Stimulated activated CD8-positive, alpha-beta memory T cell treated with anti-CD3 and anti-CD28 coated beads, Interleukin-4, amount 100 ng/mL, for 1 hour (primary cell): ENCODE data around the gene ZFHX2.

Experiments used
- DNase-seq, 2 donors: peaks; one replicate each; pipeline ENCODE4 v3.0.0-alpha.2; 2020; ENCODE audit warnings: low read depth in 2 of 2, low spot score in 1 of 2

ZFHX2 gene

DNA sequence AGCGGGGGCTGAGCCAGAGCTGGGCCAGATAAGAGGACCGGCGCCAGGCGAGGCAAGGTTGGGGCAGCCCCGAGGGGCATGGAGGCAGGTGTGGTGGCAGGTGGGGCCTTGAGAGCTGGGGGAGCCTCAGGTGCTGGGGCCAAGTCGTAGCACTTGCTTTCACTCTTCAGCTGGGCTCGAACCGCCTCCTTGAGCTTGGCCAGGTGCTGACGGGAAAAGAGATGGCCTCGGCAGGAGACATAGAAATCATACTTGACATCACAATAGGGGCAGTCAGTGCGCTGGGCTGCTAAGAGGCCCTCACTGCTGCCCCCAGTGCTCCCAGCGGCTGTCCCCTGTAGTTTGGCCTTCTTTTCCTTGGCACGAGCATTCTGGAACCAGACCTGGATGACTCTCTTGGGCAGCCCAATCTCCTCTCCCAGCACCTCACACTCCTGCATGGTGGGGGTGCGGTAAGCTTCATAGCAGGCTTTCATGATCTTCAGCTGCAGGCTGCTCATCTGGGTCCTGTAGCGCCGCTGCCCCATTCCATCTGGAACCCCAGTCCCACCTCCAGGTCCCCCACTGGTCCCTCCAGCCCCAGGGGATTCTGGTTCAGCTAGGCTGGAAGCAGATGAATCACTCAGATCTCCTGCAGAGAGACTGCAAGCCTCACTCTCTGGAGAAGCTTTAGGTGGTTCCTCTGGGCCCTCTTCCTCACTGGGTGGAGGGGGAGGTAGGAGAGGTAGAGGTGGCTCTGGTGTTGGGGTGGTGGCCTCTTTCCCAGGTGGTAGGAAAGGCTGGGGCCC is 28.1 kb downstream of the ZFHX2 start:
- no peak for DNase-seq

DNA sequence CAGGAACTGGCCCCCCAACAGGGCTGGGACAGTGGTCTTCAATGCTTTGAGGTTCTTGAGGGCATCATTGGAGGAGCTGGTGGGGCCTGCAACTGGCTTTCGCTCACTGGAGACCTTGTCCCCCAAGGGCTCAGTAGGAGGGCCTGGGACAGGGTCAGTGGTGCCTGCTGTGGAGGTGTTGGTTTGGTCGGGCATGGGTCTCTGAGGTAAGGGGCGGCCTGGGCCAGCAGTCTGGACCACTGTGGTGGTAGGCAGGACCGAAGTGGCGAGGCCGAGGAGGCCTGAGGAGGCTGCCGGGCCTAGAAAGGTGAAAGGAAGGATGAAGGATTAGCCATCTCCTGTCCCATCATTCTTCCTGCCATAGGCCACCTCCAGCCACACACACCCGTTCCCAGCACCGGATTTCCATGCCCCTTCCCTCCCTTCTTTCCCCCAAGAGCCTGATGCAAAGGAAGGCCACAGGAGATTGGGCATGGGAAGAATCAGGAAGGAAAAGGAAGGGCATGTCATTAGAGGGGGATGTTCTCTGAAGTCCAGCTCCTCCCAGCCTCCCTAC is 28.8 kb downstream of the ZFHX2 start:
- DNase-seq, result no peak

DNA sequence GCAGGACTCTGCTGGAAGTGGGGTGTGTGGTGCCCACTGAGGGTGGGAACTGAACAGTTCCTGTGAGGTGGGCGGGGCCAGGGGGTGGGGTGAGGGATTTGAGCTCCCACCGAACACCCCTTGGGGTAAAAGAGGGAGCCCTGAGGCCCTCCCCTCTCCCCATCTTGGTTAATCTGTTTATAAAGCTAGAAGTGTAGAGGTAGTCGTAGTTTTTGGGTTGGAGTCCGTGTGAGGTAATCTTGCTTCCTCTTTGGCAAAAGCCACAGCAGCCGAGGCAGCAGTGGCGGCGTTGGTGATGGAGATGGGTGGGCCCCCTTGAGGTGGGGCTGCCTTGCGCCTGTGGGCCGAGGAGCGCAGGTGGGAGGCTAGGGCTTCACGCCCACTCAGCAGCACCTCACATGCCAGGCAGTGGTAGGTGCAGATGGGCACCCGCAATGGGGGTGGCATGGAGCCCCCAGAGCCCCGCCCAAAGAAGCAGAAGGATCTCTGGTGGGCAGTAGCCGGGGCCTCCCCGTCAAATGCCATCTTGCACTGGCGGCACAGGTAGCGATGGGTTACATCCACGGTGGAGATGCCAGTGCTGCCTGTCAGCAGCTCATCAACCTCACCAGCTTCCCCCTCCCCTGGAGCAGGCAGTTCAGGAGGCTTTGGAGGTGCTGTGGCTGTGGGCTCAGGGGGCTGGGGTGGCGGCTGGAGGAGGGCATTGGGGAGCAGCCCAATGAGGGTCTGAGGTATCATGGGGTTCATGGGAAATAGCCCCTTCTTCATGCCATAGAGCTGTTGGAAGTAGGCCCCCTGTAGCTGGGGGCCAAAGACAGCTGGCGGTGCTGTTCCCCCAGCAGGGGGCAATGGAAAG is 29.6 kb downstream of the ZFHX2 start:
- DNase-seq, result no peak

DNA sequence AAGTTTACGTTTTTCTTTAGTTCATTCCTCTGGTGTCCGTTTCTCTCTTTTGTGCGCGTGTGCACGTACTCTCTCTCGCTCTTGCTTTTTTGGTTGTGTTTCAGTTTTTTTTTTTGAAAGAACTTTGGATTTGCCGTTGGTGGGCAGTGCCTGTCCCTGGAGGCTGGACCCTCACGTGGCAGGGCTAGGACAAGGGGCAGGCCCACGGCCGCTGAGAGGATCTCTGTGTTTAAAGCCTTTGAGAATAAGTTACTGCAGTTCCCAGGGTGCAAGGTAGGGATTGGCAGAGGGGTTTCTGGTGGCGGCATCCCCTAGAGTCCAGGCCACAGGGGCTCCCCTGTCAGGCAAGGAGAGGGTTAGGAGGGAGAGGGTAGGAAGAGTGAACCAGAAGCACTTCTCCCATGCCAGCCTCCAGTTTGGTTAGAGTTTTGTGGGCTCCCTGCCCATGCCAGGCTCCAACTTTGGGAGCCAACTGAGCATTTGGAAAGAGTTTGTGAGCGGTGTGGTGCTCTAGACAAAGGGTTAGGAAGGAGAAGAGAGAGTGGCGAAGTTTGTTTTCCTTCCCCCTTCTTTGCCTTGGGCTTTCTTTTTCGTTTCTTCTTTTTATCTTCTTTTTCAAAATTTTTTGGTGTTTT is 30.5 kb downstream of the ZFHX2 start:
- no peak for DNase-seq

DNA sequence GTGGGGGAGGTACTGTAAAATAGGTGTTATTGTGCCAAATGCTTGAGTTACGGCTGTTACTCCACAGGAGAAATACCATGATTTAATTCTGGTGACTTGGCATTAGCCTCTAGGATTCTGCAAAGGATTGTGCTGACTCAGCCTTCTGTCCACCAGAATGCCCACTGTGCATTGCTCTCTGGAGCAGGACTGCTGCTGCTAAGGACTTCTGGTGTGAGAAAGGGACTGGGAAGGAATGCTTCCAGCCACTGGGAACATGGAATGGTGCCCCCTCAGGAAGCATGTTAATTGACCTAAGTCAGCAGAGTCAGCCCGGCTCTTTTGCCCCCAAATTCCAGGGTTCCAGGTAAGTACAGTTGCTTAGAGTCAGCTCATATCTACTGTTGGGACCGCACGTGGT is 32.9 kb downstream of the ZFHX2 start:
- DNase-seq, result no peak

DNA sequence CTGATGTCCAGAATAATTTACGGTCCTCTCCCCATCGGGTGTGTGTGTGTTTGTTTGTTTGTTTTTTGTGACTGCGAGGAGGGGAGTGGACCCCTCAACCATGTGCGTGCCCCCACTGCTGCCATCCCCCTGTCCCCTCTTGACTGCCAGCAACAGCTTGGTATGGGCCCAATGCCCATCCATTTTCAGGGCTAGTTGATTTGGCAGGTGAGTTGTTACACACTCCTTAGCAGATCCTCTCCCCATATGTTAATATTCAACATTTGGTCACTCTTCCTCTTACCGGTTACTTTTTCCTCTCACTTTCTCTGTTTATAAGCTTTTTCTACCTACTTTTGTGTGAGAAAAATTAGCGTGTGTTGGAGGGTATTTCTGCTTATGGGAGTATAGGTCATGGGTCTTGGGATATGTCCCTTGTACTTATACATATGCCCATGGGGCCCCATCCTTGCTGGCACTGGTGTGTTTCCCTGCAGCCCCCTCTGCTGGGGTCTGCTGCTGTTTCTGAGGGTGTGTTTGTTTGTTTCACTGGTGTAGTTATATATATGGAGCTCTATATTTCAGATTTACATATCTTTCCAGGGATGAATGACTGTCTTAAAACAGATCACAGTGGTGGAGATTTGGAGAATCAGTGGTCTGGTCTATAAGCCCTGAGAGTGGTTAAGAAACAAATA is 33.8 kb downstream of the ZFHX2 start:
- no peak for DNase-seq

DNA sequence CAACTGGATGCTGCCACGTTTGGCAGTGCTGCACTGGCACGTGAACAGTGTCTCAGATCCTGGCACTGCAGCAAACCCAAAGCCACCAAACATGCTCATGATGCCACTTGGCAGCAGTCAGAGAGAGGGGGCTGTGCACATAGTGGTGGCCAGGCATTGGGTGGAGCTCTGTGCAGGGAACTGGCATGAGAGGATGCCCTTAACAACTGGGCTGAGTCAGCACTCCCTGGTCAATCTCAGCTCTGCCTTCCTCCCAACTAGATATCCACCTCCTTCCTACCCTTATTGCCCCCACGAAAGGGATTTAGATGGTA is 37.0 kb downstream of the ZFHX2 start:
- no peak for DNase-seq

DNA sequence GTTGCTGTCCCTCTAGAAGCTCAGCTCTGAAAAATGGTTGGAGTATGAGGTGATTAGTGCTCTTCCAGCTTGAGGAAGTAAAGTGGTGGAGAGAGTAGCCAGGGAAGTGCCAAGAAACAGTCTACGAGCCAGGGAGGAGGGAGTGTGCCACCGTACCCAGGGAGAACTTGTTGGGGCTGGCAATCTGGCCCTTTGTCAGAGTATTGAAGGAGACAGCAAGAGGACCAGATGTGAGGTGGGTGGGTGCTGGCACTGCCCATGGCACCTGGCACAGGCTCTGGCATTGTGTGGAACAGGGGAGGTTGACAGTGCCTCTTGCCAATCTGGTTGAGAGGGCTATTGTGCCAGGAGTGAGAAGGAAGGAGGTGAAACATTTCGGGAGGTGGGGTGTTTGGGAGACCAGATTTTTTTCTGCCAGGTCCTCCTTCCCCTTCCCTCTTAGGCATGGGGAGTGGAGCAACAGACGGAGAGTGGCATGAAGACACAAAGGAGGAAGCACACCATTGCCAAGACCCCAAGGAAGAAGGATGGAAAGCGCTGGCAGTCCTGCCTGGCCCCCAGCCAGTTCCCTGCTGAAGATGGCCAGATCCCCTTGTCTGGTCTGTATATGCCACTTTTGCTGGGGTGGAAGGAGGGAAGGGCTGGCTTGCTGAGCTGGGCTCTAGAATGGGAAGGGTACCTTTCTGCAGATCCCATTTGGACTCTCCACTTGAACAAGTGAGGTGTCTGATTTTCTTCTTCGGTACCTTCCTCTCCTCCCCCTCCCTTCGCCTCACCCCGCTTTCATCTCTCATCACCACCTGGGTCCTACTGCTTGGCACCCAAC is 37.5 kb downstream of the ZFHX2 start:
- DNase-seq, result no peak

DNA sequence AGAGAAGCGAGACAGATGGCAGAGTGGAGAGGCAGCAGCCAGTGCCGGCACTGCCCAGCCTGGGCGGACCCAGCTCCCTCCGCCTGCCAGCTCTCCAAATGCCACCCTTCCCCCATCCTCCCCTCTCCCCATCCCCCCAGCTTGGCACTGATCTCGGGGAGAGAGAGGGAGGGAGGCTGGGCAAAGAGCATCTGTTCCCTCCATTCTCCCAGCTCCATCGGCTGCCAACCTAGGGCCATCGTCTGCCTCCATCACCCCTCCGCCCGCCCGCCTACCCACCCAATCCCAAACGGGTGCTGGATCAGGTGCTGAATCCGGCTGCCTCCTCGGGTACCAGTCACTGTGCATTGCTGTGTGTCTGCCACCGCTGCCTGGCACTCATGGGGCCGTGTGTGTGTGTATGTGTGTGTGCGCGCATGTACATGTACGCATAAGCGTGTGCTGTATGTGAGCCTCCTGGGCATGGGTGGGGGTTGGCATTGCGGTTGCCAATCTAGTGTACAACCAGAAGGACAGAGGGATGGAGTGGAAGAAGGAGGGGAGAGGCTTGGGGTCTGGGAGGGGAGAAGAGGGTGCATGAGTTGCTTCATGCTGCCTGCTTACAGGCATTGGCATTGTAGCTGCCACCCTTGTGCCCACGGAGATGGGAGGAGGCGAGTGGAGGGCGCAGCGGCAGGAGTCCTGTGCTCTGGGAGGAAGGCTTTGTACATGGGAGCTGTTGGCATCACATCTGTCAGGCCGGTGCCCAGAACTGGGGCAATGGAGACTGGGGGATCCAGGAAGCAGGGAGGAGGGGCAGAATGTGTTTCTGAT is 38.4 kb downstream of the ZFHX2 start:
- no peak for DNase-seq

DNA sequence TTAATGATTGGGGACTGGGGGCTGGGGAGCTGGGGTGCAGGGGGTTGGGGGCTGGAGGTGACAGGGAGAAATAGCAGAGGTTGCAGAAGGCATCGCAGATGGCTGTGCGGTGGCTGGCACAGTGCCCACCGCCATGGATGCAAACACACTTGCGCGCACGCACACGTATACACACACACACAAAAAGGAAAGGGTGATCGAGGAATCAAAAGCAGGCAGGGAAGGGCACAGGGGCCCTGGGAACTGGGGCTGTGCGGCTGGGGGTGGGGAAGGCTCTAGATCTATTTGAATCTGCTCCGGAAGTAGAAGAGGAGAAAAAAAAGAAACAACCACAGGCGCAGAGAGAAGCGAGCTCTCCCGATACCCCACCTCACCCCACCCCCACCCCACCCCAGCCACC is 39.4 kb downstream of the ZFHX2 start:
- no peak for DNase-seq

DNA sequence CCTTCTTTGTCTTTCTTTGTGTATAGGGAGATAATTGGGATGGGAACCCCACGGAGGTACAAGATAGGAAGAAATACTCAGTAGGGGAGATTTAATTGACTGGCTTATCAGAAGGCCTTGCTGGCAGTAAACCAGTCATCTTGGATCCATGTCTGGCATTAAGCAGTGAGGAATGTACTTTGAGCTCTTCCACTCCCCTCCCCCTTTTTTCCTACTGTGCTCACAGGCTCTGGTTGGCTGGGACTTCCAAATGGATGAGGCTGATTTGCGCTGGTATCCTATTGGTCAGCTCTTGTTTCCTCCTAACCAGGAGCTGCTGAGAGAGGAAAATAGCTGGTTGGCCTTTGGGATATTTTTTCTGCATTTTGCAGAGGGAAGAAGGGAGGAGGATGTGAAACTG is 57.3 kb downstream of the ZFHX2 start:
- no peak for DNase-seq

DNA sequence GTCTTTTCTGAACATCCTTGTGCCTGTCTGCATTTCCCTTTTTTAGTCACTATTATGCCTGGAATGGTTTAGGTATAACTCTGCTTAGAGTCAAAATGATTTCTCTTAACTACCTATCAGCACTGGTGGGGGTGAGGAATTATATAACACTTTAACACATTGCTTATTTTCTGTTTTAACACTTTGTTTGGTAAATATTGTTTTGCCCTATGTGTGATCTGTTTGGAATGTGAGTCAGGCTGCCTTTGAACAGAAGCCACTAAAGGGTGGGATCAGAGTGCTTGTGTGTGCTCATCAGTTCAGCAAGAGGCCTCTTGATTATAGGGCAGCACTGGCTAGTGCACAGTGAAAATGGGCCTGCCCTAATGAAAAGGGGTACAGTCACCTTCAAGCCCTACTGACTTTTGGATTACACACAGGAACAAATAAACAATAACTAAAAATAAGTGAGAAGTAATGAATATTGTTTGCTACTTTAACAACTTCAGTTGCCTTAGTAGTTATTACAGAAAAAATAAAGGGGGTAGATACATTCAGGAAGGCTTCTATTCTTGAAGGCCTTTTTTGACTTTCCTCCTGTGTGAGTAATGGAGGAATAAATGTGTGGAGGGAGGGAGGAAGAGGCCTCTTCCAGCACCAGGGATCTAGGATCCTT is 58.8 kb downstream of the ZFHX2 start:
- no peak for DNase-seq

DNA sequence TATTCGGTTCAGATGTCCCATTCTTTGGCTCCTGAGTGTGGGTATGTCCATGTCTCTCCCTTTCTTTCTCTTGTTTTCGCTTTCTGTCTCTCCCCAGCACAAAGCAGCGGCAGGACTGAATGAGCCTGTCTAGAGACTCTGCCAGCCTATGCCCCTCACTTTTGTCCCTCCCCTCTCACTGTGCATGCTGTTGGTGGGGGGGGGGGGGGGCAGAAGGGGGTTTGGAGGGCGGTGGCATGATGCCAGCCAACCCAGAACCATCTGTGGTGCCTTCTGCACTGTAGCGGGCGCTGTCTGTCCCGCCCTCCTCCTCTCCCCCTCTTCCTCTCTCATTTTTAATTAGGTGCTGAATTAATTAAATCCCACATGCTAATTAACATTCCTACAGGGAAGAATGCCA is 64.3 kb downstream of the ZFHX2 start:
- no peak for DNase-seq

DNA sequence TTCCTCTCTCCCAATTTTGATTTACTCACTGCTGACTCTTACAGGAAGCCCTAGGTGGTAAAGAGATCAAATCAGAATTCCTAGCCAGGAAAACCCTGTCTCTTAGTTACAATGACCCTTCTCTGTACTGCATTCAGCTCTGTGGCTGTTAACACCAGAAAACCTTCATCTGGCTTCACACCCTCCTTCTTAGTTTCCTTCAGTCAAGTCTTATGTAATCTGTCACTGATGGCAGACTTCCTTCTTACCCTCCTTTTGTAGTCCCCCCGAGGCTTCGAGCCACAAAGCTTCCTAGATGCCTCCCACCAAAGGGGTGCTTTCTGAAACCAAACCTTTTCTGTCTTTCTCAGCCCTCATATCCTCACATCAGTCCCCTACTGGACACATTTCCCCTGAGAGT is 65.5 kb downstream of the ZFHX2 start:
- no peak for DNase-seq

DNA sequence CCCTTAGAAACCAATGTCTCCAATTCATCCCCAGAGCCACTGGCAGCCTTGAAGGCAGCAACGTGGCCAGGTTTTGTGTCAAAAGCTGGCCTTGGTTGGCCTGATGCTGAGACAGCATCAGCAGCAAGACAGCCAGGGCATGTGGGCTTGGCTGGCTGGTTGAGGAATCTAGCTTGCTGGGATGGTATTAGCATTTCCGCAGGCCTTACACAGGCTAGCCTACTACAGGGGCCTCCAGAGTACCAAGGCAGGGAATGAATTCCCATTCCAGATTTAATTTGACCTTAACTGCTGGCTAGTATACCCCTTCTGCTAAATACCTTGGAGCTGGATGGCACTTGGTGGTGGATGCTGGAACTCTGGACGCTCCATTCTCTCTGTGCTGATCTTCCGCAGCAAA is 66.2 kb downstream of the ZFHX2 start:
- DNase-seq, result no peak

DNA sequence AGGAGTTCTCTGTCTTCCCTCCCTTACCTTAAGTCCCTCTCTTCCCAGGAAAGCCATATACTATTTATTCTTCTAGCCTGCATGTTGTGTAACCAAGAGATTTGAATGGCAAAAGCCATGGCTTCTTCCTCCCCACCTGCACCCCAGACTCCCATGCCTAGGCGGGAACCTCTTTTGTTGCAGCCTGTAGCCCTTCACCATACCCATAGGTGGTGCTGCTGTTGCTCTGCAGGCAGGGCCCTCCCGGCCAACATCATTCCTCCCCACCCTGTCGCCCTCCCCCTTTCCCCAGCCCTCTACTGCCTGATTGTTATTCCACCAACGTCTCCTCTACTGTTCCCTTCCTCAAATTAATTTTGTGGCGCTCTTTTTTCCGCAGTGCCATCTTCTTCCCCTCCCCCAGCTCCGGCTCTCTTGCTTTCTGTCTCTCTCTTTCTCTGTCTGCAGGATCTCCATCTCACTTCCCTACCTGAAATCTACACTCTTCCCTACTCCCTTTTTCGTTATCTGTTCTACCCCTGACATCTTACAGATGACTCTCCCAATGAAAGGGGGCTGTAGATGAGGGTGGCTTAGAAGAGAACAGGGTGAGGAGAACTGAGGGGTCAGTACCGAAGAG is 68.2 kb downstream of the ZFHX2 start:
- no peak for DNase-seq

DNA sequence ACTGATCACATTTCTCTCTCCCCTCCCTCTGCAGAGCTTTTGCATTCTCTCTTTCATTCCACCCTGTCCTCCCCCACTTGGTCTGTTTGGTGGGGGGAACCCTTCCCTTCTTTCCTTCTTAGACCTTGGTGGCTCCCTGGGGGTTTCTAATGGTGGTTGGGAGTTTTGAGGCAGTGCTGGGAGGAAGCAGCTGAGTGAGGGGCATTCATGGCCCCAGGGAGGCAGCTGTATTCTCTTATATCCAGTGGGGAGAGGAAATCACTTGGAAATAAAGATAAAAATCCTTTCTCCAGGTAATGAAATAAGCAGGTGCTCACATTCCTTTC is 68.8 kb downstream of the ZFHX2 start:
- DNase-seq, result no peak

DNA sequence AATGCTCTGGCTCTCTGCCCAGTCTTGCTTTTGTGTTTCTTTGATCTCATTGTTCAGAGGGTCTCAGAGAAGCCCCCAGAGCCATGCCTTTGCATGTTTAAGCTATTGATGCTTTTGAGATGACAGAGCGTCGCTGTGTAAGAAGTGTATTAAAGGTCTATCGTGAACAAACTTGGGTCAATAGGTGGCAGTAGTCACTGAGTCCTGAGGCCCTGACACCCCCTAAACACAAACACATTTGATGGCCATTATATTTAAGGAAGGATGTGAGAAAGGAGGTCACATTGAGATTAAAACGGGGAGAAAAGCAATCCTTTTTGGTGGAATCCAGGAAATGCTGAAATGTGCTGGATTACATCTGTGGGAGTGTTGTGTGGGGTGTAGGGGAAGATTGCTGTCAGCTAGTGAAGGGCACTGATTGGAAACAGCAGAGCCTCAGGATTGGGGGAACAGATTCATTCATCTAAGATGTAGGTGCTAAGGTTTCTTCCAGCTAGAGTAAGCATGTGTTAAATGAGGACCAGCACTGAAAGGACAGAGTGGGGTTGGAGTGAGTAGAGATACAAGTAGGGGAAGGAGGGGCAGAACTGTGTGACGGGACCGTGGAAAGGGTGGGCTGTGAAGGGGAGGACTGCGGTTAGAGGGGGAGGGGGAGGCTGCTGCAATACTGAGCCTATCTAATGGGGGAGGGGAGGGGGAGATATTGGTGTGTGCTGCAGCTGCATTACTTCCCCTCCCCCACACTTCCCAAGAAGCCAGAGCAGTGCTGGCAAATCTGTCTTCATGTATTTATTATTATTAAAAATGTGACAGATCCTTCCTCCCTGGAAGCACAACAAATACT is 69.4 kb downstream of the ZFHX2 start:
- no peak for DNase-seq
